ENCODE measurements around the gene SEMA4B.
"Not testable (repeated sequence)": the region's sequence is repeated elsewhere in the genome, so short reads cannot be mapped to it uniquely, and the experiment has no call there.

SEMA4B gene

DNA sequence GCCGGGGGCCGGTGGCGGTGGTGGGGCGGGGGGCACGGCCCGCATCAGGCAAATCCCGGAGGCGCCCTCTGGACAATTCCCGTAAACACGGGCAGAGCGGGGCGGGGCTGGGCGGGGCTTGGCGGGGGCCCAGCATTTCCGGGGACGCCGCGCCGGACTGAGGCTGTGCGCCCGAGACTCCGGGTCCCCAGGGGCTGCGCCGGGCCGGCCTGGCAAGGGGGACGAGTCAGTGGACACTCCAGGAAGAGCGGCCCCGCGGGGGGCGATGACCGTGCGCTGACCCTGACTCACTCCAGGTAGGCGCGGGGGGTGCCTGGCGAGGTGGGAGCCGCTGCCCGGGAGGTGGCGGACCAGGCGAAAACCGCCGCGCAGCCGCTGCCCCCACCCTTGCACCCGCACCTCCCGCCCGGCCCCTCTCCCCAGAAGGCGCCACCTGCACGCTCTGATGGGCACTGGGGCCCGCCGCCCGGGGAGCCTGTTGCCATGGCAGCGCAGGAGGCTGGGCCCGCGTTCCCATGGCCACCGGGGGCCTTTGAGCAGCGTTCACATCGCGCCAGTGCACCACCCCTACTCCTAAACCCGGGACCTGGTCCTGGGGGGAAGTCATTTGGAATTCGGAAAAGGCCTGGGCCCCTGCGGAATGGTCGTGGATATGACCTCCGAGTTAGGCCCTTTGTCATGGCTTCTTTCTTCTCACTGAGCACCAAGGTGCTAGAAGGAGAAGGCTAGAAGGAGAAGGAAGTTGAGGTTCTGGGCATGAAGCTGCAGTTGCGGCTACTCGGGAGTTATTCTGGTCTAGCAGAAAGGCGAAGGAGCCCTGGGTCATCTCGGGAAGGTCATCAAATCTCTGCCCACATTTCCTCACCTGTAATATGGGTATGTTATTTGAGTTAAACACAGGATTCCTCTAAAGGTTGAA lies 16.1 kb upstream of the SEMA4B start:
- peak overlapping the region; percentile 6 for H3K9ac ChIP-seq (ENCODE audit: low read length)
- no peaks in the 10 kb centered on the region for H3K9me3 ChIP-seq (ENCODE audit: control insufficient read depth, low read depth, low read length)
- H3K27ac ChIP-seq (ENCODE audit: low read length): no peak overlapping the region
- no peaks in the 10 kb centered on the region for H3K27me3 ChIP-seq (ENCODE audit: control insufficient read depth, insufficient read depth, low read length)
- peak overlapping the region; percentile 52 for H3K4me3 ChIP-seq (ENCODE audit: low read length)
- no peaks in the 10 kb centered on the region for H3K4me1 ChIP-seq (ENCODE audit: control insufficient read depth, low read depth, low read length)
- H3K36me3 ChIP-seq (ENCODE audit: control insufficient read depth, low read depth, low read length): no peaks in the 10 kb centered on the region

DNA sequence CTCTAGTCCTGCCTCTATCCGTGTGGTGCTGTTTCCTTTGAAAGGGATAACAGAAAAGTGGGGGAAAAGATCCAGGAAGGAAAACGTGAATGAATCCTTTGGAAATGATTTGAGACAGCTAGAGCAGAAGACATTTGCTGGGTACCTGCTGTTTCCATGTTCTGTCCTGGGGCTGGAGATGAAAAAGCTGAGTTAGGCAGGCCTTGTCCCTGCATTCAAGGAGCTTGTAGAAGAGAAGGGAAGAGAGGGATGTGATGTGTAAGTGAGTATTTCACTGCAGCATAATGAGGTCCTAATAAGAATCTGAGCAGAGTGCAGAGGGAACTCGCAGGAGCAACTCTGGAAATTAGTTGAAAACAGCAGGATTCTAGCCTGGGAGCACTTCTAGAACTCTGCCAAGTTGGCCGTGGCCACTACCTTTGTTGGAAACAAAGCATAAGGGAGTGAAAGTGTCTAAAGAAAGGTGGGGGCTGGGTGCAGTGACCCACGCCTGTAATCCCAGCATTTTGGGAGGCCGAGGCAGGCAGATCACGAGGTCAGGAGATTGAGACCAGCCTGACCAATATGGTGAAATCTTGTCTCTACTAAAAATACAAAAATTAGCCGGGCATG lies 13.8 kb upstream of the SEMA4B start:
- Histone ChIP-seq H3K4me3 (ENCODE audit: low read length) (no peak overlapping the region), H3K4me1 (ENCODE audit: control insufficient read depth, low read depth, low read length) (no peaks in the 10 kb centered on the region), H3K9ac (ENCODE audit: low read length) (no peak overlapping the region), H3K9me3 (ENCODE audit: control insufficient read depth, low read depth, low read length) (no peaks in the 10 kb centered on the region), H3K36me3 (ENCODE audit: control insufficient read depth, low read depth, low read length) (no peaks in the 10 kb centered on the region), H3K27me3 (ENCODE audit: control insufficient read depth, insufficient read depth, low read length) (no peaks in the 10 kb centered on the region), H3K27ac (ENCODE audit: low read length) (no peak overlapping the region)

DNA sequence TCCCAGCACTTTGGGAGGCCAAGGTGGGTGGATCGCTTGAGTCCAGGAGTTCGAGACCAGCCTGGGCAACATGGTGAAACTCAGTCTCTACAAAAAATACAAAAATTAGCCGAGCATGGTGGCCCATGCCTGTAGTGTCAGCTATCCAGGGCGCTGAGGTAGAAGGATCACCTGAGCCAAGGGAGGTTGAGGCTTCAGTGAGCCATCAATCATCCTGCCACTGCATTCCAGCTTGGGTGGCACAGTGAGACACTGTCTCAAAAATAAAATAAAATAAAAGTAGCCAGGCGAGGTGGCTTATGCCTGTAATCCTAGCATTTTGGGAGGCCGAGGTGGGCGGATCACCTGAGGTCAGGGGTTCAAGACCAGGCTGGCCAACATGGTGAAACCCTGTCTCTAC lies 13.1 kb upstream of the SEMA4B start:
- not testable (repeated sequence) for H3K9ac ChIP-seq (ENCODE audit: low read length); H3K9me3 ChIP-seq (ENCODE audit: control insufficient read depth, low read depth, low read length); H3K4me3 ChIP-seq (ENCODE audit: low read length); H3K4me1 ChIP-seq (ENCODE audit: control insufficient read depth, low read depth, low read length); H3K27ac ChIP-seq (ENCODE audit: low read length); H3K36me3 ChIP-seq (ENCODE audit: control insufficient read depth, low read depth, low read length); H3K27me3 ChIP-seq (ENCODE audit: control insufficient read depth, insufficient read depth, low read length)

DNA sequence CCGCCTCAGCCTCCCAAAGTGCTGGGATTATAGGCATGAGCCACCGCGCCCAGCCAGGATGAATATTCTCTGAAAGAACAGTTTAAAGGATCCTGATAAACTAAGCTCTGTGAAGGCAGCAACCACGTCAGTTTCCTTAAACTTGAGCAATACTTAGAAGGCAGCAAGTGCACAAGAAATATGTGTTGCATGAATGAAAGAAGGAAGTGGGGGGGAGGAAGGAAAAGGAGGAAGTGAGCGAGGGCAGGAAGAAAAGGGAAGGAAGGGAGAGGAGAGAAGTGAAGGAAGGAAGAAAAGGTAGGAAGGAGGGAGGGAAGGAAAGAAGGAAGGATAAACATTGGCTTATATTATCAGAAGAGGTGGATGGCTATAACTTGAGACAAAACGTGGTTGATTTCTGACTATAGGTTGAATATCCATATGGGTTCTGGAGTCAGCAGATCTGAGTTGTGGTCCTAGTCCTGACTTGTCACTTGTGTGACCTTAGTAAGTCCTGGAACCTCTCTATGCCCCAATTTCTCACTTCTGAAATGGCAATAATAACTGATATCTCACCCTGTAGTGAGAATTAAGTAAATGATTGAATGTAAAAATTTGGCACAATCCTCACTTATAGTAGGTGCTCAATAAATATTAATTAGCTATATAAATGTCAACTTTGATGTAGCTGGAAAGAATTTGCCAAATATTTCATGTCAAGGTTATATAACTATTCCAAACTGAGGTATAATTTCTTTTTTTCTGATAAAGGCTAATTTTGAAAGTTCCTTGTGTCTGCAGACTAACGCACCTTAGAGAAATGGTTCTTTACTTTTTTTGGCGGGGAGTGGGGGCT lies 12.0 kb upstream of the SEMA4B start:
- no peak overlapping the region for H3K27ac ChIP-seq (ENCODE audit: low read length)
- H3K4me3 ChIP-seq (ENCODE audit: low read length): no peak overlapping the region
- no peaks in the 10 kb centered on the region for H3K9me3 ChIP-seq (ENCODE audit: control insufficient read depth, low read depth, low read length)
- H3K36me3 ChIP-seq (ENCODE audit: control insufficient read depth, low read depth, low read length): no peaks in the 10 kb centered on the region
- H3K4me1 ChIP-seq (ENCODE audit: control insufficient read depth, low read depth, low read length): no peaks in the 10 kb centered on the region
- no peaks in the 10 kb centered on the region for H3K27me3 ChIP-seq (ENCODE audit: control insufficient read depth, insufficient read depth, low read length)
- H3K9ac ChIP-seq (ENCODE audit: low read length): no peak overlapping the region

DNA sequence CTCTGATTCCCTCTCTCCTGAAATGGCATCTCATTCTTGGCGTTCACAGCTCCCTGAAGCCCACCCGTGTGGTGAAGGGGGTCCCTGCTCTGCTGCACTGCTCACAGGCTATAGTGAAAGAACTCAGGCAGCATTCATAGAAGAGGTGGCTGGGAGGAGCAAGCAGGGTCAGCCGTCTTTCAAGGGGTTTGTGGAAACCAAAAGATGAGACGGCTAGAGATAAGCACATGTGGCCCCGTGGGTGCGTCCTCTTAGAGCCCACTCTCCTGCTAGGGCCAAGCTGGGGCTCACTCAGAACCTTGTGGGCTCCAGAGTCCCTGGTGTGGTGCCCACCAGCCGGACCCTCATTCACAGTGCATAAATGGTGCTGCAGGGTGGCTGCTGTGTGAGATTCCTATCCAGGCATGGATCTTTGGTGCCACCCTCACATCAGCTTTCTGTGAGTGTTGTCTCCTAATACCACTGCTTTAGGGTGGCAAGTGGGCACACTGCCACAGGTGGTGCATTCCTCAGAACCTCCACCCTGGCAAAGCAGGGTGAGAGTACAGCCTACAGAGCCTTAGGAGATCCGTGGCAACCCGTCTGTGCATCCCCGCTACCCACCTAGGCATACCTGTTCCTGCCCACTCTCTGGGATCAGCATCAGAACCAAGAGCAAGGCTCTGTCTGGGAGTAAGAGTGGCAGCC lies 11.2 kb upstream of the SEMA4B start:
- no peak overlapping the region for H3K27ac ChIP-seq (ENCODE audit: low read length)
- H3K36me3 ChIP-seq (ENCODE audit: control insufficient read depth, low read depth, low read length): no peaks in the 10 kb centered on the region
- H3K27me3 ChIP-seq (ENCODE audit: control insufficient read depth, insufficient read depth, low read length): no peaks in the 10 kb centered on the region
- H3K4me3 ChIP-seq (ENCODE audit: low read length): no peak overlapping the region
- H3K9ac ChIP-seq (ENCODE audit: low read length): no peak overlapping the region
- H3K4me1 ChIP-seq (ENCODE audit: control insufficient read depth, low read depth, low read length): no peaks in the 10 kb centered on the region
- H3K9me3 ChIP-seq (ENCODE audit: control insufficient read depth, low read depth, low read length): no peaks in the 10 kb centered on the region

DNA sequence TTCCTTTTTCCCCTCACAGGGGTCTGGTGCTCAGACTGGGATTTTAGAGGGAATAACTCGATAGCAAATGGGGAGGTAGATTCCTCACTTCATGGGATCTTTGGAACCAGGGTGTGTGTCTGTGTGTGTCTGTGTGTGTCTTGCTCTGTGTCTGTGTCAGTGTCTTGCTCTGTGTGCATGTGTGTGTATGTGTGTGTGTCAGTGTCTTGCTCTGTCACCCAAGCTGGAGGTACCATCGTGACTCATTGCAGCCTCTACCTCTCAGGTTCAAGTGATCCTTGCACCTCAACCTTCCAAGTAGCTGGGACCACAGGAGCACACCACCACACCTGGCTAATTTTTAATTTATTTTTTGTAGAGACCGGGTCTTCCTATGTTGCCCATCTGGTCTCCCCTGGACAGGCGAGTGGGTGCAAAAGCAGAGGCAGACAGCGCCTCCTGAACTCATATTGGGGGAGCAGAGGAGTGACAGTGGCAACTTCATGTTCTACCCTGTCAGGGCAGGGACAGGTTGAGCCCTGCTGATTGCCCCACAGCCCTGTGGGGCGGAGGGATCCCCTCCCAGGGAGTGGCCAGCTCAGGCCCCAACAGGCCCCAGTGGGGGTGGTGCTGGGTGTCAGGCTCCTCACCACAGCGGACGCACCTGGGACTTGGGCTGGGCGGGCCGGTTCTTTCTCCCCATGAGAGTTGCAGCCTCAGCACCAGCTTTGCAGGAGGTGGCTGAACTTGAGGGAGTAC lies 10.4 kb upstream of the SEMA4B start:
- Histone ChIP-seq H3K9me3 (ENCODE audit: control insufficient read depth, low read depth, low read length) (no peaks in the 10 kb centered on the region), H3K36me3 (ENCODE audit: control insufficient read depth, low read depth, low read length) (no peaks in the 10 kb centered on the region), H3K27me3 (ENCODE audit: control insufficient read depth, insufficient read depth, low read length) (no peaks in the 10 kb centered on the region), H3K27ac (ENCODE audit: low read length) (no peak overlapping the region), H3K4me3 (ENCODE audit: low read length) (no peak overlapping the region), H3K4me1 (ENCODE audit: control insufficient read depth, low read depth, low read length) (no peaks in the 10 kb centered on the region), H3K9ac (ENCODE audit: low read length) (no peak overlapping the region)

DNA sequence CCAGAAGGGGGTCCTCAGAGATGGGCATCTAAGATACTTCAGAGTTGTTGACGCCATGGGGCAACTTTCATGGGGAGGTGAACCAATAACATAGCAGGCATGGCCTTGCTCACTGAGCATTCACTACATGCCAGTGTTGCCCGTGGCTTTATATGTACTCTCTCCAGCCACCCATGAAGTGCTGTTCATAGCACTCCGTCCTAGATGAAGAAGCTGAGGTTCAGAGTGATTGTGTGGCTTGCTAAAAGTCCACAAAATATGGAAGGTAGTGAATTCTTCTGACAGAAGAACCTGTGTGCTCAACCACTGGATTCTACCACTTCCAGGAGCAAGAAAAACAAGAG lies 9.8 kb upstream of the SEMA4B start:
- no peak overlapping the region for H3K27ac ChIP-seq (ENCODE audit: low read length)
- H3K4me3 ChIP-seq (ENCODE audit: low read length): no peak overlapping the region
- no peak overlapping the region for H3K9ac ChIP-seq (ENCODE audit: low read length)
- H3K4me1 ChIP-seq (ENCODE audit: control insufficient read depth, low read depth, low read length): no peaks in the 10 kb centered on the region
- no peaks in the 10 kb centered on the region for H3K36me3 ChIP-seq (ENCODE audit: control insufficient read depth, low read depth, low read length)
- H3K27me3 ChIP-seq (ENCODE audit: control insufficient read depth, insufficient read depth, low read length): no peaks in the 10 kb centered on the region
- H3K9me3 ChIP-seq (ENCODE audit: control insufficient read depth, low read depth, low read length): no peaks in the 10 kb centered on the region

DNA sequence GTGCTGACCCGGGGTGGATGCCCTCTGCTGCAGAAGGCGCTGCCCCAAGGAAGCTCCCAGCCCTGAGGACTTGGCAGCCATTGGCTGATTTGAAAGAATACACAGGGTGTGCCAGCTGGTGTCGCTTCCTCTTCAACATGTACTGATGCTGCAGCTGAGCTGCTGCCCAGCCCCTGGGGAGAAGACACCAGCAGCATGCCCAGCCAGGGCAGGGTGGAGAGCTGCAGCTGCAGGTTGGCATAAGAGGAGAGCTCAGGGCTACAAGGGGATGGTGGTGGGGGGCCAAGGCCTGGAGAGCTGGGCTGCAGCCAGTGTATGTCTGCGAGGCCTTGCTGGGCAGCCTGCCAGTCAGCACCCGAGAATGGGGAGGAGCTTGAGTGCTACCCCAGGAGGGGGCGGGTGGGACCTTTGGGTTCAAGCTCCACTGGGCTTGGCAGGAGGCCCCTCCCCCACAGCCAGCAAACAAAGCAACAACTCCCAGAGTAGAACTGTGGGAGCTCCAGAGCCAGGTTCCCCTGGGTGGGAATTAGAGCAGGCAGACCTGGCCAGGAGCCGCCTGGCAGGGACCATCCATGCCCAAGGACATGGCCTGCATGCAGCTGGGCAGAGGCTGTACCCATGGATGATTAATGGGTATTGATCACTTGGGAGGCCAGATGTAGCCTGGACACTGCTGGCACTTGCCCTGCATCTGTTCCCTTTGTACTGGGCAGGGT lies 9.2 kb upstream of the SEMA4B start:
- Histone ChIP-seq H3K27me3 (ENCODE audit: control insufficient read depth, insufficient read depth, low read length) (no peaks in the 10 kb centered on the region), H3K9me3 (ENCODE audit: control insufficient read depth, low read depth, low read length) (no peaks in the 10 kb centered on the region), H3K4me3 (ENCODE audit: low read length) (no peak overlapping the region), H3K4me1 (ENCODE audit: control insufficient read depth, low read depth, low read length) (no peaks in the 10 kb centered on the region), H3K9ac (ENCODE audit: low read length) (no peak overlapping the region), H3K27ac (ENCODE audit: low read length) (no peak overlapping the region), H3K36me3 (ENCODE audit: control insufficient read depth, low read depth, low read length) (no peaks in the 10 kb centered on the region)

DNA sequence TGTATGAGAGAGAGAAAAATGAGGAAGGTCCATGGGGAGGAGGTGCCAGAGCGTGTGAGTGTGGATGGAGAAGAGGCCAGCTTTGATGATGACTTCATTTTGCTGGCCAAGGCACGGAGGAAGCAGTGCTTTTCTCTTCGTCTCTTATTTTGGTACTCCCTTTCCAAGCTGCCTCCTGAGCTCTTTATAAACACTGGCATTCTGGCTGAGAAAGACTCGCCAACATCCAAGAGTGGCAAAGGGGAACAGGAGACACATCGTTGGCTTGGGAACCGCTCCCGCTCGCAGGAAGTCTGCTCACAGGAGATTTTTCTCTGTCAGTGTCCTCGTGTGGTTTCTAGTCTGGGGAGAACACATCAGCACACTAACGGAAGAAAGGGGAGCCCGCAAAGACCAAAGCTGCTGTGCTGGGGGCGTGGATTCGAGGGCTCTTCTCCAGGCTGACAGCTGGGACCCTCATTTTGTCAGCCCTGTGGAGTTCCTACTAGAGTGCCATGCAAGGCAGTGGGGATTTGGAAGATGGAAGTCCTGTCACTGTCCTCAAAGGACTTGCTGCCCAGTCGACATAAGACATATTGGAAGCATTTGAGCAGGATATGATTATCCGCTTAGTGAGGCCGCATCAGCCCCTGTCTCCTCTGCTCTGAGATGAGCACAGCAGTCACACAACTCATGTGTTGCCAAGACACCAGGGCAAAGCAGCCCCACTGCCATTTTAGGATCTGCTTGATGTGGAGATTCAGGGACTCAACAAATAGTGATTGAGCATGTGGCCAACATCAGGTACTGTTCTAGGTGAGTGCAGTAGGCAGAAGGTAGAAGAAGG lies 8.0 kb upstream of the SEMA4B start:
- Histone ChIP-seq H3K9ac (ENCODE audit: low read length) (no peak overlapping the region), H3K4me3 (ENCODE audit: low read length) (no peak overlapping the region), H3K27ac (ENCODE audit: low read length) (no peak overlapping the region), H3K27me3 (ENCODE audit: control insufficient read depth, insufficient read depth, low read length) (no peaks in the 10 kb centered on the region), H3K36me3 (ENCODE audit: control insufficient read depth, low read depth, low read length) (no peaks in the 10 kb centered on the region), H3K9me3 (ENCODE audit: control insufficient read depth, low read depth, low read length) (no peaks in the 10 kb centered on the region), H3K4me1 (ENCODE audit: control insufficient read depth, low read depth, low read length) (no peaks in the 10 kb centered on the region)

DNA sequence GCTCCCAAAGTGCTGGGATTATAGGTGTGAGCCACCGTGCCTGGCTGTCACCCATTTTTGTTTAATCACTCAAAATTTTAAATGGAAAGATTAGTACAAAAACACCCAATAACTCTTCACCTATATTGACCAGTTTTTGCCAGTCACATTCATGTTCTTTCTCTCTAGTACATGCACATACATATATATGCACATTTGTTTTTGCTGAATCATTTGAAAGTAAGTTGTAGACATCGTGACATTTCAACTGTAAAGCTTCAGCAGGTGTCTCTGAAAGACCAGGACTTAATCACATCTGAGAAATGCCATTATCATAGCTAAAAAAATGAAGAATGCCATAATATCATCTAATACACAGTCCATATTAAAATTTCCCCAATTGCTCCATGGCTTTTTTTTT lies 6.5 kb upstream of the SEMA4B start:
- H3K9ac ChIP-seq (ENCODE audit: low read length): no peak overlapping the region
- no peaks in the 10 kb centered on the region for H3K36me3 ChIP-seq (ENCODE audit: control insufficient read depth, low read depth, low read length)
- no peaks in the 10 kb centered on the region for H3K27me3 ChIP-seq (ENCODE audit: control insufficient read depth, insufficient read depth, low read length)
- no peak overlapping the region for H3K27ac ChIP-seq (ENCODE audit: low read length)
- no peak overlapping the region for H3K4me3 ChIP-seq (ENCODE audit: low read length)
- no peaks in the 10 kb centered on the region for H3K4me1 ChIP-seq (ENCODE audit: control insufficient read depth, low read depth, low read length)
- H3K9me3 ChIP-seq (ENCODE audit: control insufficient read depth, low read depth, low read length): no peaks in the 10 kb centered on the region

All from iPS-18a (cell line).